CD14-positive monocyte (primary cell): ENCODE measurements around the gene SHMT2. TPM values are rescaled to one million over a fixed set of nuclear protein-coding genes. Genes with fewer than 3 reads are reported as not detected.

Experiments used
- DNase-seq, 3 donors: peaks; one replicate each; pipeline ENCODE4 v3.0.0-alpha.2; 2011 to 2022
- H2AFZ ChIP-seq: 2 replicates; pipeline ENCODE4 v1.6.0; 2012; ENCODE audit warnings: mild to moderate bottlenecking, low read depth, low read length, inconsistent platforms; ENCODE audit not compliant: insufficient read depth, poor library complexity, severe bottlenecking
- H3K27ac ChIP-seq, 2 donors: 1 replicate in 1 of 2; 2 replicates in 1 of 2; pipeline ENCODE4 v1.5.1; 2012 to 2013; ENCODE audit warnings: low read length in 2 of 2, control low read depth in 1 of 2, inconsistent platforms in 1 of 2, low read depth in 1 of 2, mild to moderate bottlenecking in 1 of 2
- H3K27me3 ChIP-seq, 2 donors: one replicate each; pipeline versions ENCODE4 v1.6.0 to v1.6.1; 2011 to 2013; ENCODE audit warnings: low read length in 2 of 2; ENCODE audit not compliant: control insufficient read depth in 2 of 2, insufficient read depth in 2 of 2
- H3K36me3 ChIP-seq, 2 donors: replicated peaks in 1 of 2; 1 replicate in 1 of 2; 2 replicates in 1 of 2; pipeline versions ENCODE4 v1.5.1 to v1.6.1; 2012 to 2013; ENCODE audit warnings: low read length in 2 of 2, control low read depth in 1 of 2, inconsistent platforms in 1 of 2, mild to moderate bottlenecking in 1 of 2; ENCODE audit not compliant: insufficient read depth in 2 of 2, control insufficient read depth in 1 of 2
- H3K4me1 ChIP-seq, 2 donors: 1 replicate in 1 of 2; 2 replicates in 1 of 2; pipeline versions ENCODE4 v1.5.1 to v1.6.1; 2012 to 2013; ENCODE audit warnings: low read length in 2 of 2, control low read depth in 1 of 2, inconsistent platforms in 1 of 2, mild to moderate bottlenecking in 1 of 2, moderate library complexity in 1 of 2; ENCODE audit not compliant: insufficient read depth in 2 of 2, control insufficient read depth in 1 of 2
- H3K4me2 ChIP-seq: replicated peaks from 2 replicates; pipeline ENCODE3; 2012; ENCODE audit warnings: low read length, moderate library complexity, mild to moderate bottlenecking; ENCODE audit not compliant: poor library complexity, severe bottlenecking; ENCODE audit errors: extremely low read depth
- H3K4me3 ChIP-seq, 3 experiments: fragments of 200-600 bp in 1 of 3; sonication (generic) in 1 of 3; replicated peaks in 1 of 3; 1 replicate in 2 of 3; 2 replicates in 1 of 3; pipeline ENCODE4 v1.5.1; 2011 to 2013; ENCODE audit warnings: low read length in 3 of 3, mild to moderate bottlenecking in 3 of 3, control low read depth in 2 of 3, low read depth in 2 of 3, inconsistent platforms in 1 of 3, moderate library complexity in 1 of 3
- H3K79me2 ChIP-seq: 2 replicates; pipeline ENCODE4 v1.6.0; 2012; ENCODE audit warnings: mild to moderate bottlenecking, control low read depth, inconsistent platforms, low read length, moderate library complexity; ENCODE audit not compliant: insufficient read depth
- H3K9ac ChIP-seq: 2 replicates; pipeline ENCODE4 v1.6.0; 2017; ENCODE audit warnings: low read length, mild to moderate bottlenecking; ENCODE audit not compliant: insufficient read depth, poor library complexity, severe bottlenecking
- H3K9me3 ChIP-seq, 2 donors: replicated peaks in 1 of 2; 1 replicate in 1 of 2; 2 replicates in 1 of 2; pipeline versions ENCODE4 v1.5.1 to v1.6.1; 2012 to 2013; ENCODE audit warnings: low read length in 2 of 2, control low read depth in 1 of 2; ENCODE audit not compliant: control insufficient read depth in 1 of 2, insufficient read depth in 1 of 2
- H4K20me1 ChIP-seq: 2 replicates; pipeline ENCODE4 v1.6.0; 2012; ENCODE audit warnings: mild to moderate bottlenecking, low read length, control low read depth, moderate library complexity; ENCODE audit not compliant: insufficient read depth
- H3K27ac Mint-ChIP-seq, 7 donors: one replicate each; pipeline ENCODE4 v1.8.0; 2020; ENCODE audit warnings: mild to moderate bottlenecking in 7 of 7, mixed read lengths in 7 of 7, moderate library complexity in 6 of 7, inconsistent platforms in 2 of 7
- H3K27me3 Mint-ChIP-seq, 3 donors: one replicate each; pipeline ENCODE4 v1.8.0; 2021 to 2022; ENCODE audit warnings: low read depth in 3 of 3, mild to moderate bottlenecking in 3 of 3, mixed read lengths in 3 of 3, moderate library complexity in 3 of 3, inconsistent platforms in 1 of 3
- H3K36me3 Mint-ChIP-seq, 2 donors: one replicate each; pipeline ENCODE4 v1.8.0; 2020; ENCODE audit warnings: mixed read lengths in 2 of 2, inconsistent platforms in 1 of 2, mild to moderate bottlenecking in 1 of 2
- H3K4me1 Mint-ChIP-seq: one replicate; pipeline ENCODE4 v1.8.0; 2020; ENCODE audit warnings: mild to moderate bottlenecking, mixed read lengths
- H3K4me3 Mint-ChIP-seq, 2 donors: one replicate each; pipeline ENCODE4 v1.8.0; 2020; ENCODE audit warnings: mild to moderate bottlenecking in 2 of 2, mixed read lengths in 2 of 2, moderate library complexity in 1 of 2
- H3K9me3 Mint-ChIP-seq, 7 donors: one replicate each; pipeline ENCODE4 v1.8.0; 2020 to 2022; ENCODE audit warnings: mixed read lengths in 7 of 7, mild to moderate bottlenecking in 6 of 7, moderate library complexity in 6 of 7, inconsistent platforms in 2 of 7
- CTCF ChIP-seq: fragments of 200-600 bp; IDR thresholded peaks from one replicate; pipeline ENCODE4 v1.8.0; 2022; ENCODE audit warnings: antibody characterized with exemption, mild to moderate bottlenecking
- WGBS: methylation state at CpG from one replicate; pipeline ENCODE4 v1.1.5; 2013; ENCODE audit warnings: missing lambda C conversion rate; ENCODE audit not compliant: insufficient coverage; 5-methylcytosine and 5-hydroxymethylcytosine counted together
- intact Hi-C, 2 donors: fragments of 100-400 bp; cut with micrococcal nuclease; formaldehyde crosslinking; loops; one replicate each; pipeline versions ENCODE4 v1.15.0 to v1.15.1; 2023
- polyA plus RNA-seq, 3 donors: library from polyadenylated mRNA; depleted of rRNA in 1 of 3; unstranded in 2 of 3; stranded (reverse) in 1 of 3; fragments of 300-500 nt in 2 of 3; fragments of >200 nt in 1 of 3; fragmentation: Illumina TruSeq in 2 of 3; gene quantifications; 1 replicate in 2 of 3; 2 replicates in 1 of 3; pipeline ENCODE4 v1.2.3, GENCODE V29; 2012 to 2021

SHMT2 gene
- polyA plus RNA-seq, 3 donors, result 36.8 to 52.0 (median 39.8) TPM

DNA sequence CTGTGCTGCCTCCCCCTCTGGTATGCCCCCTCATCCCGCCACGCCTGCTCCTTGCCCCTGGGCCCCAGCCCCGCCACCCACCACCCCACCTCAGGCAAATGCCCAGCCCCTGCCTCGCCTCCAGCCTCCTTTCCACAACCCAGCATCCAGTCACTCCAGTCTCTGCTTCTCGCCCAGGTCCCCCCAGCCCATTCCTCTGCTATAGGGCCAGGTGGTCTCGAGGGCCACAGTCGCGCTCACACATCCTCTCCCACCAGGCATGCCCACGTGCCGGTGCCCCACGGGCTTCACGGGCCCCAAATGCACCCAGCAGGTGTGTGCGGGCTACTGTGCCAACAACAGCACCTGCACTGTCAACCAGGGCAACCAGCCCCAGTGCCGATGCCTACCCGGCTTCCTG, 19.1 kb upstream of the SHMT2 start:
- intact Hi-C loops, result loop anchor here in 1 of 2 donors (5.0 kb wide), 1 partner anchor 37 kb away; no protein-coding TSS in a partner anchor
- Histone ChIP-seq H3K9me3 (peaks cover 0 to 2% of the 10 kb centered on the region in 2 donors), H3K27me3 (peaks cover 16 to 22% of the 10 kb centered on the region in 2 donors), H3K4me2 (no peak overlapping the region), H3K36me3 (peaks cover 70 to 75% of the 10 kb centered on the region in 2 donors), H4K20me1 (peaks cover 97% of the 10 kb centered on the region), H3K79me2 (no peaks in the 10 kb centered on the region), H3K27ac (no peak overlapping the region), H3K9ac (no peak overlapping the region), H3K4me3 (no peak overlapping the region), H2AFZ (no peak overlapping the region), H3K4me1 (peaks cover 12 to 20% of the 10 kb centered on the region in 2 donors)
- DNase-seq, result no peak
- H3K4me1 Mint-ChIP-seq, result peaks cover 17% of the 10 kb centered on the region
- peaks cover 0 to 13% (median 4%) of the 10 kb centered on the region in 7 donors for H3K9me3 Mint-ChIP-seq
- WGBS, result 90% methylated on average over 14 of the region's 15 CpGs
- H3K27ac Mint-ChIP-seq, result peak overlapping the region in 1 of 7 donors; percentile 64
- H3K36me3 Mint-ChIP-seq, result peaks cover 77 to 78% of the 10 kb centered on the region in 2 donors
- peak overlapping the region in 1 of 2 donors; percentile 21 for H3K4me3 Mint-ChIP-seq
- H3K27me3 Mint-ChIP-seq, result peaks cover 21 to 26% (median 25%) of the 10 kb centered on the region in 3 donors
- no peak for TF ChIP-seq CTCF

DNA sequence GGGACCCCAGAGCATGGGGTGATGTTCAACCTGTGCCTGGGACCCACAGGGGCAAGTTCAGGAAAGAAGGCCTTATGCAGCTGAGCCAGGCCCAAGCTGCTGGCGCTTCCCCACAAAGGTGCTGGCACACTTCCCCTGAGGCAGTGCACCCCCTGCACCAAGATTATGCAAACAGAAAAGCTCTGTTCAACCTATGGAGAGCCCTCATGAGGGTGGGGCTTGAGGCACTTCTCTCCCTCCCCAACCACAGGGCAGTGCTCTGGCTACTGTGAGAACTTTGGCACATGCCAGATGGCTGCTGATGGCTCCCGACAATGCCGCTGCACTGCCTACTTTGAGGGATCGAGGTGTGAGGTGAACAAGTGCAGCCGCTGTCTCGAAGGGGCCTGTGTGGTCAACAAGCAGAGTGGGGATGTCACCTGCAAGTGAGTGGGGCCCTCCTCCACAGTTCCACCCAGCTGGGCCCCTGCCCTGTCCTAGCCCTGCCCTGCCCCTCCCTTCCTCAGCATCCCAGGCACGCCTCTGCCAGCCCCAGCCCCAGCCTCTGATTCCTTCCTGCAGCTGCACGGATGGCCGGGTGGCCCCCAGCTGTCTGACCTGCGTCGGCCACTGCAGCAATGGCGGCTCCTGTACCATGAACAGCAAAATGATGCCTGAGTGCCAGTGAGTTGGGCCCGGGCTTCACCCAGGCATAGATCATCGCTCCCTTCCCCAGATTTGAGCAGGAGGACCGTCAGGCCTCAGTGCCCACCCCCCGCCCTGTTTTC, 18.4 kb upstream of the SHMT2 start:
- Histone ChIP-seq H4K20me1 (peaks cover 97% of the 10 kb centered on the region), H3K9ac (no peak overlapping the region), H2AFZ (no peak overlapping the region), H3K27me3 (peaks cover 22 to 28% of the 10 kb centered on the region in 2 donors), H3K79me2 (no peaks in the 10 kb centered on the region), H3K4me1 (peaks cover 17 to 27% of the 10 kb centered on the region in 2 donors), H3K27ac (no peak overlapping the region), H3K36me3 (peaks cover 64 to 69% of the 10 kb centered on the region in 2 donors), H3K4me2 (no peak overlapping the region), H3K9me3 (peaks cover 0 to 7% of the 10 kb centered on the region in 2 donors), H3K4me3 (no peak overlapping the region)
- TF ChIP-seq CTCF, result no peak
- H3K27me3 Mint-ChIP-seq, result peaks cover 27 to 32% (median 30%) of the 10 kb centered on the region in 3 donors
- H3K4me3 Mint-ChIP-seq, result no peak overlapping the region
- peaks cover 23% of the 10 kb centered on the region for H3K4me1 Mint-ChIP-seq
- DNase-seq, result no peak
- peaks cover 70 to 72% of the 10 kb centered on the region in 2 donors for H3K36me3 Mint-ChIP-seq
- H3K9me3 Mint-ChIP-seq, result peaks cover 0 to 17% (median 6%) of the 10 kb centered on the region in 7 donors
- H3K27ac Mint-ChIP-seq, result peak overlapping the region in 2 of 7 donors; percentile 6 to 40
- intact Hi-C loops, result loop anchor here in 1 of 2 donors (5.0 kb wide), 1 partner anchor 36 kb away; no protein-coding TSS in a partner anchor
- 81% methylated on average over 9 of the region's 16 CpGs for WGBS
